A673 (cell line): ENCODE data around the gene SIDT2. TPM values are rescaled to one million over a fixed set of nuclear protein-coding genes. Genes with fewer than 3 reads are reported as not detected.

Experiments
- BruUV-seq: library from RNA; stranded (reverse); fragments of 400-500 nt; replicated peaks from 2 replicates; lab custom pipeline; 2021; lab: Mats Ljungman, UMichigan
- CTCF ChIA-PET: fragments of 300-600 bp; sonication (Branson Sonifier 250); formaldehyde crosslinking; loops from one replicate; lab custom pipeline; 2022; ENCODE audit warnings: antibody characterized with exemption; lab: Charles Lee
- POLR2A ChIA-PET: fragments of 300-600 bp; sonication (Branson Sonifier 250); formaldehyde crosslinking; loops from one replicate; lab custom pipeline; 2022; ENCODE audit warnings: antibody characterized with exemption; ENCODE audit not compliant: low non-redundant PET; lab: Charles Lee
- DNase-seq: peaks from one replicate; pipeline ENCODE4 v3.0.0-alpha.2; 2015; ENCODE audit warnings: low spot score
- H3K27ac ChIP-seq: fragments of 200-600 bp; sonication (generic); 2 replicates; pipeline ENCODE4 v1.5.1; 2016; ENCODE audit warnings: mixed run types, low read depth, mild to moderate bottlenecking, mixed read lengths, antibody characterized with exemption, low read length; ENCODE audit not compliant: poor library complexity, severe bottlenecking
- H3K27me3 ChIP-seq: fragments of 200-600 bp; sonication (generic); replicated peaks from 2 replicates; pipeline ENCODE4 v1.6.1; 2017; ENCODE audit warnings: mixed run types, low read depth, mild to moderate bottlenecking, mixed read lengths, antibody characterized with exemption, low read length; ENCODE audit not compliant: insufficient read depth, poor library complexity
- H3K36me3 ChIP-seq: fragments of 200-600 bp; sonication (generic); 2 replicates; pipeline ENCODE4 v1.6.1; 2016; ENCODE audit warnings: mixed run types, mild to moderate bottlenecking, mixed read lengths, antibody characterized with exemption, low read length; ENCODE audit not compliant: insufficient read depth, poor library complexity, severe bottlenecking
- H3K4me1 ChIP-seq: fragments of 200-600 bp; sonication (generic); 2 replicates; pipeline ENCODE4 v1.6.1; 2017; ENCODE audit warnings: mixed run types, mild to moderate bottlenecking, mixed read lengths, antibody characterized with exemption, low read length; ENCODE audit not compliant: insufficient read depth, poor library complexity, severe bottlenecking
- H3K4me3 ChIP-seq: fragments of 200-600 bp; sonication (generic); 2 replicates; pipeline ENCODE4 v1.5.1; 2016; ENCODE audit warnings: low read depth, mixed run types, mild to moderate bottlenecking, mixed read lengths, low read length; ENCODE audit not compliant: poor library complexity, severe bottlenecking
- H3K9me3 ChIP-seq: fragments of 200-600 bp; sonication (generic); 2 replicates; pipeline ENCODE4 v1.6.1; 2016; ENCODE audit warnings: mixed run types, low read depth, mild to moderate bottlenecking, mixed read lengths, antibody characterized with exemption, low read length; ENCODE audit not compliant: poor library complexity, severe bottlenecking
- CTCF ChIP-seq: fragments of 300-800, 200-600 bp; sonication (generic); conservative IDR thresholded peaks from 2 replicates; pipeline ENCODE4 v1.5.1; 2017; ENCODE audit warnings: low read depth, mild to moderate bottlenecking, antibody characterized with exemption, low read length, moderate library complexity, mixed read lengths
- EZH2 ChIP-seq: fragments of 200-600 bp; sonication (generic); IDR thresholded peaks from 2 replicates; pipeline ENCODE4 v1.6.1; 2017; ENCODE audit warnings: borderline replicate concordance, low read depth, mild to moderate bottlenecking, mixed read lengths, antibody characterized with exemption, low read length; ENCODE audit not compliant: poor library complexity, severe bottlenecking
- intact Hi-C: fragments of 100-400 bp; cut with micrococcal nuclease; formaldehyde crosslinking; loops from one replicate; pipeline ENCODE4 v1.10.0; 2022; ENCODE audit not compliant: unreplicated experiment
- total RNA-seq: library from RNA; stranded (reverse); gene quantifications from 2 replicates; pipeline ENCODE4 v1.2.3, GENCODE V29; 2021

SIDT2 gene
- total RNA-seq, 1 experiment from 2014 or later: 33.5 TPM

- no peak overlapping the region for H3K27ac ChIP-seq
- ChIA-PET CTCF (no interaction called here), POLR2A (no interaction called here)
- intact Hi-C loops: no loop called here
- H3K4me1 ChIP-seq: peaks cover 4% of the 10 kb centered on the region
- TF ChIP-seq CTCF (no peak), EZH2 (no peak)
- H3K36me3 ChIP-seq: peaks cover 6% of the 10 kb centered on the region
- H3K9me3 ChIP-seq: no peaks in the 10 kb centered on the region
- no TSS peak for BruUV-seq
- H3K27me3 ChIP-seq: no peaks in the 10 kb centered on the region
- no peak for DNase-seq
- H3K4me3 ChIP-seq: no peak overlapping the region
Measured at GRCh38 chr11:117200813-117201657, 22.5 kb downstream of the SIDT2 start.

GRCh38 chr11:117201658-117202305 lies 23.2 kb downstream of the SIDT2 start:
- TF ChIP-seq EZH2 (no peak), CTCF (no peak)
- H3K36me3 ChIP-seq: peaks cover 6% of the 10 kb centered on the region
- H3K9me3 ChIP-seq: no peaks in the 10 kb centered on the region
- POLR2A ChIA-PET: no interaction called here
- no peaks in the 10 kb centered on the region for H3K27me3 ChIP-seq
- CTCF ChIA-PET: interaction anchor here (0.5 kb wide), 1 partner anchor 16 kb away, joined by 10 read pairs; no protein-coding TSS in a partner anchor
- no TSS peak for BruUV-seq
- no peak overlapping the region for H3K27ac ChIP-seq
- DNase-seq: no peak
- no peak overlapping the region for H3K4me3 ChIP-seq
- intact Hi-C loops: no loop called here
- H3K4me1 ChIP-seq: peaks cover 4% of the 10 kb centered on the region

- intact Hi-C loops: no loop called here
- no peaks in the 10 kb centered on the region for H3K27me3 ChIP-seq
- DNase-seq: no peak
- ChIA-PET POLR2A (no interaction called here), CTCF (no interaction called here)
- peaks cover 6% of the 10 kb centered on the region for H3K36me3 ChIP-seq
- no peak overlapping the region for H3K27ac ChIP-seq
- H3K9me3 ChIP-seq: no peaks in the 10 kb centered on the region
- H3K4me3 ChIP-seq: no peak overlapping the region
- no peak for TF ChIP-seq CTCF
- no peak for TF ChIP-seq EZH2
- BruUV-seq: no TSS peak
- peaks cover 4% of the 10 kb centered on the region for H3K4me1 ChIP-seq
Measured at GRCh38 chr11:117202386-117203068, 24.0 kb downstream of the SIDT2 start.
